Iris pigment epithelial cell (primary cell): ENCODE data around the gene OR2AG1.

Experiments
- DNase-seq: peaks from one replicate; pipeline ENCODE4 v3.0.0-alpha.2; 2011; ENCODE audit warnings: low read depth

OR2AG1 gene

GRCh38 chr11:6782720-6783119, at the start of gene OR2AG1:
Gene OR2AG1, plus strand, starts transcription at chr11:6783020. Its CDS starts 2,018 bp downstream, at chr11:6785038.
- DNase-seq: no peak

- DNase-seq: no peak
Measured at GRCh38 chr11:6733326-6734275, 49.2 kb upstream of the OR2AG1 start.

- DNase-seq: no peak
Measured at GRCh38 chr11:6734616-6735015, 48.2 kb upstream of the OR2AG1 start.

GRCh38 chr11:6735306-6735705, 47.5 kb upstream of the OR2AG1 start:
- peak; percentile 24 for DNase-seq

GRCh38 chr11:6736495-6737121, 46.2 kb upstream of the OR2AG1 start:
- DNase-seq: no peak

- peak; percentile 53 for DNase-seq
Measured at GRCh38 chr11:6737872-6738466, 44.9 kb upstream of the OR2AG1 start.

GRCh38 chr11:6738590-6738989, 44.2 kb upstream of the OR2AG1 start:
- no peak for DNase-seq

GRCh38 chr11:6742260-6742659, 40.6 kb upstream of the OR2AG1 start:
- DNase-seq: no peak

- DNase-seq: no peak
Measured at GRCh38 chr11:6745018-6745417, 37.8 kb upstream of the OR2AG1 start.

- DNase-seq: peak; percentile 8
Measured at GRCh38 chr11:6745465-6746015, 37.3 kb upstream of the OR2AG1 start.

GRCh38 chr11:6746086-6746618, 36.7 kb upstream of the OR2AG1 start:
- DNase-seq: peak; percentile 31

GRCh38 chr11:6746626-6747025, 36.2 kb upstream of the OR2AG1 start:
- DNase-seq: no peak

GRCh38 chr11:6747097-6747668, 35.6 kb upstream of the OR2AG1 start:
- no peak for DNase-seq

GRCh38 chr11:6755303-6755952, 27.4 kb upstream of the OR2AG1 start:
- peak; percentile 30 for DNase-seq

- no peak for DNase-seq
Measured at GRCh38 chr11:6755953-6756347, 26.9 kb upstream of the OR2AG1 start.

GRCh38 chr11:6757373-6757967, 25.4 kb upstream of the OR2AG1 start:
- DNase-seq: peak; percentile 73

GRCh38 chr11:6771926-6772893, 10.6 kb upstream of the OR2AG1 start, which contains the start of gene OR2AG2:
Gene OR2AG2, minus strand, starts transcription at chr11:6771976. Its CDS starts 3,019 bp downstream, at chr11:6768957.
- no peak for DNase-seq

- DNase-seq: no peak
Measured at GRCh38 chr11:6778518-6778917, 4.3 kb upstream of the OR2AG1 start.

- DNase-seq: no peak
Measured at GRCh38 chr11:6780829-6781228, 2.0 kb upstream of the OR2AG1 start.

GRCh38 chr11:6790546-6790945, 7.7 kb downstream of the OR2AG1 start:
- no peak for DNase-seq
